NCI-H524 treated with DMSO at 0.1 percent for 48 hours (cell line): ENCODE measurements around the gene CMAS.
"Not testable (repeated sequence)": the region's sequence is repeated elsewhere in the genome, so short reads cannot be mapped to it uniquely, and the experiment has no call there.

Source experiments
- DNase-seq: peaks from one replicate; lab custom pipeline; 2025; lab: John Stamatoyannopoulos, UW

CMAS gene

DNA sequence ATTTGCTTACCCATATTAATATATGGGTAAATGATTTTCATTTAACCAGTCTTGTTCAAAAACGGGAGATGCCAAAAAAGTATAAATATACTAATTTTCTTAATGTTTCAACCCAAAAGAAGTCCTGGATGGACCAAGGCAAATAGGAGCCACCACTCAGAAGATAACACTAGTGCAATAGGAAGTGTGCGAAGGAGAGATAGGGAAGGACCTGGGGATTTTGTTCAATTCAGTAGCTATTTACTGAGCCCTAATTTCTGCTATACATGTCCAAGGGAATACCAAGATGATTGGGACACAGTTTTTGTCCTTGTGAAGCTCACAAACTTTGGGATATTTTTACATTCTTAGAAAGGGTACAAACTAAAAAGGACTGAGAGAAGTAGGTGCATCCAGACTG is 1.5 kb downstream of the CMAS start:
- DNase-seq: no peak

DNA sequence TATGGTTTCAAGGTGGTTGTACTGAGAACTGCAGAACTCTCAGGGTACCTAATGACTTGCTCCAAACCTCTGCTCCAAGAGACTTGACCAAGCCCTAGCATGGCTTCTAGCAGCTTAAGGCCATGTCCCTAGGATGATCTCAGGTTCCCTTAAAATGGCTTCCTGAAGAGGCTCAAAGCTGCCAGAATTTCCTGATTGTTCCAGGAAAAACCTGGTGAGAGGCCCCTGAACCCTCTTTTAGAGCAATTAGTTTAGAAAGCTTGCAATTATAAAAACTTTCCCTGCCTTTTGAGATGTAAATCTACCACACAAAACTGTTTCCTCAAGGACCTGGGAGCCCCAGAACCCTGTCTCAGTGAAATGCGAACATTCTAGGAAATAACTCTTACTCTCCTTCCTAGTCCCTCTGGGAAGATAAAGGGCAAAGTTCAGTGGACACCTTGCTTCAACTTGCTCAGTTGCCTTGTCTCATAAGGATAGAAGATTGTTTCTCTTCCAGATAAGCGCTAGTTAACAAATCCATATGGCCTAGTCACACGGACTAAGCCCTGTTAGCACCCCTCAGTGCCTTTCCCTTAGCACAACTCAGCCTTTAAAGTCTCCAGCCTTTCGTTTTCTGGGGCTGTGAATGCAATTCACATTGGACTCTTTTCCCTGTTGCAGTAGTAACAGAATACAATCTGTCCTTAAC is 2.5 kb downstream of the CMAS start:
- no peak for DNase-seq

DNA sequence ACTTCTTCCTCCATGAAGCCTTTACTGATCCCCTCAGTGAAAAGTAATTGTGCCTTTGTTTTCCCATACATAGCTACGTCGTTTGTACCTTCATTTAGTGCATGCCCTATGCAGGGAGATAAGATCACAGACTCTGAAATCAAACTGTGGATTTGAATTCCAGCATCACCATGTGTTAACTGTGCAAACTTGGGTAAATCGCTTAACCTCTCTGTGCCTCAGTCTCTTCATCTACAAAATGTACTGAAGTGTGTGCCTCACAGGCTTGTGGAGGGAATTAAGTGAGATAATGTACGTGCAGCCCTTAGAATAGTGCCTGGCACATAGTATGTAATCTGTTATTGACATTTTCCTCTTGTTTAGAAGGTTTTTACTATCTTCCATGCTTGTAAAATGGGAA is 4.1 kb downstream of the CMAS start:
- DNase-seq: no peak

GRCh38 chr12:22051114-22051698 is 5.2 kb downstream of the CMAS start:
- DNase-seq: no peak

- DNase-seq: not testable (repeated sequence)
Observed at GRCh38 chr12:22052994-22053393, 7.0 kb downstream of the CMAS start.

DNA sequence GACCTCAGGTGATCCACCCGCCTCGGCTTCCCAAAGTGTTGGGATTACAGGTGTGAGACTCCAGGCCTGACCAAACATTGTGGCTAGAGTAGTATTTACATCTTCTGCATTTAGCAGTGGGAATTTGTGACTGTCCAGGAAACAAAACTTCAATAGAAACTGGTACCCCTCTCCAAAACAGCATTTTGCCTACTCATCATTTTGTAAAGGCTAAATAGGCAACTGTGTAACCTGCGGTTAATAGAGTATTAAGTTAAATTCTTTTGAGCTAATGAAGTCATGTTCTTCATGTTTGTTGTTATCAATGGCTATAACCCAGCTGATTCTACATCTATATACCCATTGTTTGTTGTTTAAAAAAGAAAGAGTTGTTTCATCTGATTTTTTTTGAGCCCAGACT is 8.1 kb downstream of the CMAS start:
- DNase-seq: no peak

DNA sequence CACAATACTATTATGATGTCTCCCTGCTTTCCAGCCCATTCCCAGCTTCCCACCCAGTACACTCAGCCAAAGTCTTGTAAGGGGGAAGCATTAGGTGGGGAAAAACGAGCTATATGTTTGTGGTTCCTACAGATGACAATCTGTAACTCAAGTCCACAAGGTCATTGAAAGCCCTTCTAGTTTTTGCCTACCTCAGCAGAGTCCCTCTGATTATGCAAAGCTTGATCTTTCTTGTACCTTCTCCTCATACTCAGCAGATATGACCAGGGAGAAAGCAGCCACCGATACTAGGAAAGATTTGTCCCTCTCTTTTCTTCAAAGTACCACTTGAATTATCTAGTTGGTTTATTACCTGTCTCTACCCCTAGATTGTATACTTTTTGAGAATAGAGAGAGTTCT is 10.6 kb downstream of the CMAS start:
- no peak for DNase-seq

DNA sequence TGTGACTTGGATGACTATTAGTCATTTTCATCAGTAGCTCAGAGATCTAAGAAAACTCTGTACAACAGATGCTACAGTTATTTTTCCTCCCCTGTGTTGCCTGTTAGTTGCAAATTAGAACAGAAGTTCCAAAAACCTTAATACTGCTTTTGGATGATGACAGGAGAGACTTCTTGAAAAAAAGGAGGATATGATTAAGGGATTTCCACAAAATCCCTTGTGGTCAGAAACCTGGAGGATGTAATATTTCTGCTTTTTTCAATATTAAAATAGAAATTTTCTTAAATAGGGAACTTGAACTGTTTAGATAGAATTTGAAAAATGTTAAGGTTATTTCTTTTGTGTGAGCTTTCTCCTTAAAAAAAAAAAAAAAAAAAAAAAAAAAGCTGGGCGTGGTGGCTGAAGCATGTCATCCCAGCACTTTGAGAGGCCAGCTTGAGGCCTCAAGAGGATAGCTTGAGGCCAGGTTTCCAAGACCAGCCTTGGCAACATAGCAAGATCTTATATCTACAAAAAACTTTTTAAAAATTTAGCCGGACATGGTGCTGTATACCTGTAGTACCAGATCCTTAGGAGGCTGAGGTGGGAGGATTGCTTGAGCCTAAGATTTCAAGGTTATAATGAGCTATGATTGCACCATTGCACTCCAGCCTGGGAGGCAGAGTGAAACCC is 14.1 kb downstream of the CMAS start:
- DNase-seq: no peak

DNA sequence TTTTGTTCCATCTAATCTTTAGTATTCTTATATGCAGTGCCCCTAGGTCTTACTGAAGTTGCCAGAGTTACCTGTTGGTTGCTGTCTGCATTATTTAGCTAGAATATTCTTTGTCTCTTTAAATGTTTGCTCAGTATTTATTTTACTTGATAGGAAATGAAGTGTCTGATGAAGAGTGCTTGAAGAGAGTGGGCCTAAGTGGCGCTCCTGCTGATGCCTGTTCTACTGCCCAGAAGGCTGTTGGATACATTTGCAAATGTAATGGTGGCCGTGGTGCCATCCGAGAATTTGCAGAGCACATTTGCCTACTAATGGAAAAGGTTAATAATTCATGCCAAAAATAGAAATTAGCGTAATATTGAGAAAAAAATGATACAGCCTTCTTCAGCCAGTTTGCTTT is 18.9 kb downstream of the CMAS start:
- DNase-seq: peak; percentile 3

GRCh38 chr12:22066310-22066709 is 20.3 kb downstream of the CMAS start:
- DNase-seq: no peak

GRCh38 chr12:22069851-22070250 is 23.8 kb downstream of the CMAS start:
- DNase-seq: no peak

- no peak for DNase-seq
Observed at GRCh38 chr12:22082190-22082701, 36.2 kb downstream of the CMAS start.

DNA sequence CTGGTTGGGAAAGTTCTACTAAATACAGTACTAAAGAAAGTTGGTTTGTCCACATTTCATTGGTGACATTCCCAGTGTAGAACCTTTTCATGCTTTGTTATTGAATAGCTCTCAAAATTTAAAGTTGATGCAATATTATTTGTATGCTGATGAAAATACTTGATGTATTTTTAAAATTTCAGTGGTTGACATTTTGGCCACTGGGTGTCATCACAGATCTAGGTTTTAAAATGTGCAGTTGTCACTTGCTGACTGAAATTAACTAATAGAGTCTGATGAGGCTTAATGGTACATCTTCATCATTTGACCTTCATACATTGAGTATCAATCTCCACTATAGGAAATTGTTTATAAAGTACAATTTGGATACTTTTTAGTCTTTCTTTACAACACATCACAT is 37.1 kb downstream of the CMAS start:
- no peak for DNase-seq

DNA sequence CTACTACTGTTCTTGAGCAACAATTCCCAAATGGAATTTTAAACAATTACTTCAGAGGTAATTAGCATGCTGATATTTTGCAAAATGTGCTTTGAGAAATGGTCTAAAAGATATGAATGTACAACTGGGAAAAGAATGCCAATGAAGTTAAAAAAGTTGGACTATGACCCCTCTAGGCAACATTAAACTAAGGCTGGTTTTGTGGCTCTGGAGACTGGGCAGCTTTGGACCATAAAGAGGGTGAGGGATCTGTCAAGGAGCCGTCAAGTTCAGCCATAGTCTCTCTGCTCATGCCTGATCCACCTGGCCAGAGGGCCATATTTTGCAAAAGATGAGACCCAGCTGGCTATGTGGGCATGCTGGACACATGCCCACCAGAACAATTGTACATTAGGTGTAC is 38.8 kb downstream of the CMAS start:
- no peak for DNase-seq

GRCh38 chr12:22088886-22089285 is 42.9 kb downstream of the CMAS start:
- no peak for DNase-seq

GRCh38 chr12:22089486-22089885 is 43.5 kb downstream of the CMAS start:
- no peak for DNase-seq

- DNase-seq: not testable (repeated sequence)
Observed at GRCh38 chr12:22099062-22099461, 53.0 kb downstream of the CMAS start.

DNA sequence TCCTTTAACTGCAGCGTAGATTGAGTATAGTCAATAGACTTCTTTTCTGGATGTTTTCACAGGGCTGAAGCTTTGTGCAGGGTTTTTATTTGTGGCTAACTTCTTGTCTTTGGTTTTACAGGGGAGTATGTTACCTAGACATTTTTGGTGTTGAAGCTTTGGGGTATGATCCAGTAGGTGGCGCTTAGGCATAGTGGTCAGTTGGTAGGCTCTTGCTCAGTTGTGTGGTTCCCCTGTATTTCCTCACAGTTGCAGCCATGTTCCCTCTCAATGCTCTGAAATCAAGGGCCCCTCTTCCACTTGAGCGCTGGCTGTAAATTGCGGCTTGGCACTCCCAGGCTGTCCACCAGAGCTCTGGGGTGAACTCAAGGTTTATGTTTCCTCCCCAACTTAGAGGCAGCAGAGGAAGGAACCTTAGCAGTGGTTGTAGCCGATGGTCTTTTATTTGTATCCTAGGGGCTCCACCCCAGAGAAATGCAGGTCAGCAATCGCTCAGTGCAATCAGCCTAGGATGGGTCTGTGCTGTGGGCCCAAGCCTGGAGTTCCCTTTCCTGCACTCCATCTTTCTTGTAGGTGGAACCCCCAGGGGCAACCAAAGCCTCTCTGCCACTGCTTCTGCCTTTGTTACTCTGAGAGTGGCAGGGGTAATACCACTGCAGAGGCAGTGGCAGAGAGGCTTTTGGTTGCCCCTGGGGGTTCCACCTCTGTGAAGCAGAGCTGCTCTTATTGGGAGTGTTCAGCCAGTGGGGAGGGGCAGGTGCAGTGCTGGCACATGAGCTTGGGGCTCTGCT is 55.1 kb downstream of the CMAS start:
- DNase-seq: no peak

DNA sequence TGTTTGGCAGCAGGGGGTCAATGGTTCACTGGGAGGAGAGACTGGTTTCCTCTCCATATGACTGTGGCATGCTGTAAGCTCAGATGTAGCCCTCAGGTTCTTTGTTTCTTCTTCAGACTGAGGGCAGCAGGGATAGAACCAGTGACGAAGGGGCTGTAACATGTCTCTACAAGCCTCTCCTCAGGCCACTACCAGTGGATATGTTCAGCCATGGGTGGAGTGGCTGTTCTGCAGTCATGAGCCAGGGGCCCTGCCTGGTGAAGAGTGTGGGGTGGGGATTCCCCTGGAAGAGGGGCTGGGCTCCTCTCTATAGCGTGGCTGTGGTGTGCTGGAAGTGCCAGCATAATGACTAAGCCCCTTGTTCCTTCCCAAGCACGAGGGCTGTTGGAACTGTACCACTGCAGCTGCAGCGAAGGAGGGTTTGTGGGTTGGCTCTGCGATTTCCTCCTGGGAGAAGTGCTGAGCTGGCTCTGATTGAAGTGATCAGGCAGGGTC is 55.8 kb downstream of the CMAS start:
- no peak for DNase-seq

DNA sequence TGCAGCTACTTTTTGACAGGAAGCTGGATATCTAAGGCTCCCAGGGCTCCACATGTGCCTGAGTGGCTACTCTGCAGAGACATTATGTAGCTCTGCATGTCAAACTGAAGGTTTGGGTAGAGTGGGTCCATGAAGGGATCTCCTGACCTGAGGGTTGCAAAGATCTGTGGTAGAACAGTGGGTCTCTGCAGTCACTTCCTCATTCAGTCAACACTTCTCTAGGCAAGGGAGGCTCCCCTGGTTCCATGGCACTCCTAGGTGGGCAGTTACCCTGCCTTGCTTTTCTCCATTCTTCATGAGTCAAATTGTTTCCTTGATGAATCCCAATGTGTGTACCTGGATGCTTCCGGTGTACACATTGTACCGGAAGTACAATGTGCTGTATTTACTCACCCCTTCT is 57.4 kb downstream of the CMAS start:
- DNase-seq: no peak

- no peak for DNase-seq
Observed at GRCh38 chr12:22105542-22105941, 59.5 kb downstream of the CMAS start.

- no peak for DNase-seq
Observed at GRCh38 chr12:22110176-22110575, 64.2 kb downstream of the CMAS start.
